HCT116 (cell line): ENCODE measurements around the gene GPATCH8. TPM values are rescaled to one million over a fixed set of nuclear protein-coding genes. Genes with fewer than 3 reads are reported as not detected.

ENCODE experiments used
- ATAC-seq: fragments of 200-7000 bp; cut with Tn5 transposase; 2 replicates; pipeline ENCODE4 v1.9.1; 2020; ENCODE audit warnings: mild to moderate bottlenecking, moderate library complexity
- BruUV-seq: library from RNA; stranded (reverse); fragments of 400-500 nt; replicated peaks from 2 replicates; lab custom pipeline; 2021; lab: Mats Ljungman, UMichigan
- CTCF ChIA-PET: fragments of 300-600 bp; sonication (Branson Sonifier 250); formaldehyde crosslinking; loops from one replicate; lab custom pipeline; 2021; ENCODE audit warnings: antibody characterized with exemption; lab: Charles Lee
- POLR2A ChIA-PET: fragments of 300-600, 350-600 bp; sonication (Branson Sonifier 250); formaldehyde crosslinking; loops from one replicate; lab custom pipeline; 2021; ENCODE audit warnings: antibody characterized with exemption; lab: Charles Lee
- RAD21 ChIA-PET, 2 experiments: fragments of 300-600 bp; sonication (Branson Sonifier 250); formaldehyde crosslinking; loops; one replicate each; lab custom pipeline; 2023; ENCODE audit warnings: low total read pairs in 2 of 2; ENCODE audit not compliant: uncharacterized antibody in 2 of 2, unreplicated experiment in 2 of 2, low non-redundant PET in 1 of 2; lab: Charles Lee
- DNase-seq: peaks from one replicate; pipeline ENCODE4 v3.0.0-alpha.2; 2010; ENCODE audit warnings: low read depth, low spot score
- H2AFZ ChIP-seq: fragments of 200-600 bp; shearing (Covaris generic), sonication (generic); 2 replicates; pipeline ENCODE4 v1.6.1; 2017; ENCODE audit warnings: low read depth, mixed run types, mixed read lengths, antibody characterized with exemption, low read length; ENCODE audit not compliant: poor library complexity, severe bottlenecking
- H3K27ac ChIP-seq: 2 replicates; pipeline ENCODE4 v1.5.1; 2012; ENCODE audit warnings: low read depth, low read length
- H3K27me3 ChIP-seq: fragments of 200-600 bp; sonication (generic); 2 replicates; pipeline ENCODE4 v1.6.1; 2016; ENCODE audit warnings: mixed run types, low read length, mixed read lengths; ENCODE audit not compliant: insufficient read depth
- H3K36me3 ChIP-seq, 2 experiments: fragments of 200-500 bp in 1 of 2; fragments of 200-600 bp in 1 of 2; sonication (Bioruptor generic) in 1 of 2; sonication (generic) in 1 of 2; 2 replicates each; pipeline versions ENCODE4 v1.5.1 to v1.6.1; 2014 to 2016; ENCODE audit warnings: low read length in 2 of 2, inconsistent platforms in 1 of 2, mixed read lengths in 1 of 2, mixed run types in 1 of 2; ENCODE audit not compliant: insufficient read depth in 2 of 2, control insufficient read depth in 1 of 2
- H3K4me1 ChIP-seq, 2 experiments: fragments of 200-600 bp in 1 of 2; sonication (generic) in 1 of 2; 2 replicates each; pipeline versions ENCODE4 v1.5.1 to v1.6.1; 2012 to 2017; ENCODE audit warnings: low read length in 2 of 2, inconsistent platforms in 1 of 2, mild to moderate bottlenecking in 1 of 2, mixed read lengths in 1 of 2, mixed run types in 1 of 2, moderate library complexity in 1 of 2; ENCODE audit not compliant: insufficient read depth in 2 of 2, control insufficient read depth in 1 of 2
- H3K4me2 ChIP-seq: fragments of 200-600 bp; sonication (generic); 2 replicates; pipeline ENCODE4 v1.6.1; 2017; ENCODE audit warnings: mixed run types, low read length, mixed read lengths
- H3K4me3 ChIP-seq, 2 experiments: fragments of 200-600 bp in 1 of 2; sonication (generic) in 1 of 2; replicated peaks in 1 of 2; 2 replicates each; pipeline ENCODE4 v1.5.1; 2011 to 2016; ENCODE audit warnings: low read length in 2 of 2, control low read depth in 1 of 2, low read depth in 1 of 2, mild to moderate bottlenecking in 1 of 2, mixed read lengths in 1 of 2, mixed run types in 1 of 2
- H3K79me2 ChIP-seq: fragments of 200-600 bp; sonication (generic); 2 replicates; pipeline ENCODE4 v1.6.1; 2017; ENCODE audit warnings: mild to moderate bottlenecking, mixed run types, low read length, moderate library complexity, mixed read lengths; ENCODE audit not compliant: insufficient read depth
- H3K9ac ChIP-seq: fragments of 200-600 bp; sonication (generic); 2 replicates; pipeline ENCODE4 v1.6.1; 2016; ENCODE audit warnings: low read length, mixed read lengths
- H3K9me2 ChIP-seq: fragments of 200-600 bp; sonication (generic), shearing (Covaris generic); 2 replicates; pipeline ENCODE4 v1.6.1; 2017; ENCODE audit warnings: mixed run types, mild to moderate bottlenecking, moderate library complexity; ENCODE audit not compliant: insufficient read depth
- H3K9me3 ChIP-seq, 2 experiments: fragments of 200-500 bp in 1 of 2; fragments of 200-600 bp in 1 of 2; sonication (Bioruptor generic) in 1 of 2; sonication (generic) in 1 of 2; 2 replicates each; pipeline ENCODE4 v1.6.1; 2014 to 2017; ENCODE audit warnings: low read length in 2 of 2, mixed read lengths in 2 of 2, inconsistent platforms in 1 of 2, low read depth in 1 of 2, mild to moderate bottlenecking in 1 of 2, mixed run types in 1 of 2, moderate library complexity in 1 of 2; ENCODE audit not compliant: control insufficient read depth in 1 of 2, insufficient read depth in 1 of 2
- H4K20me1 ChIP-seq: fragments of 200-600 bp; sonication (generic), shearing (Covaris generic); 2 replicates; pipeline ENCODE4 v1.6.1; 2017; ENCODE audit warnings: mixed run types, mild to moderate bottlenecking, moderate library complexity; ENCODE audit not compliant: insufficient read depth
- CBX3 ChIP-seq: IDR thresholded peaks from 2 replicates; pipeline ENCODE4 v1.6.1; 2012; ENCODE audit warnings: low read depth
- CEBPB ChIP-seq: IDR thresholded peaks from 2 replicates; pipeline ENCODE4 v1.6.1; 2012; ENCODE audit warnings: low read depth
- CTCF ChIP-seq, 3 experiments: fragments of 200-600 bp in 1 of 3; sonication (generic) in 1 of 3; IDR thresholded peaks in 2 of 3; conservative IDR thresholded peaks in 1 of 3; 2 replicates each; pipeline ENCODE4 v1.5.1; 2012 to 2017; ENCODE audit warnings: low read depth in 2 of 3, low read length in 2 of 3, antibody characterized with exemption in 1 of 3, borderline replicate concordance in 1 of 3, control low read depth in 1 of 3, mild to moderate bottlenecking in 1 of 3, mixed read lengths in 1 of 3, mixed run types in 1 of 3, moderate library complexity in 1 of 3; ENCODE audit not compliant: insufficient read depth in 1 of 3
- EGR1 ChIP-seq: IDR thresholded peaks from 2 replicates; pipeline ENCODE4 v1.6.1; 2012; ENCODE audit warnings: low read depth
- ELF1 ChIP-seq: IDR thresholded peaks from 2 replicates; pipeline ENCODE4 v1.6.1; 2012; ENCODE audit warnings: low read depth, borderline replicate concordance
- EZH2phosphoT487 ChIP-seq: fragments of 200-600 bp; IDR thresholded peaks from 2 replicates; pipeline ENCODE4 v1.6.1; 2018; ENCODE audit warnings: antibody characterized with exemption, borderline replicate concordance
- FOSL1 ChIP-seq: IDR thresholded peaks from 2 replicates; pipeline ENCODE4 v1.6.1; 2012; ENCODE audit warnings: low read depth
- JUND ChIP-seq: IDR thresholded peaks from 2 replicates; pipeline ENCODE4 v1.6.1; 2012
- MAX ChIP-seq: IDR thresholded peaks from 2 replicates; pipeline ENCODE4 v1.6.1; 2012
- POLR2A ChIP-seq: IDR thresholded peaks from 2 replicates; pipeline ENCODE4 v1.7.0; 2011; ENCODE audit warnings: borderline replicate concordance; ENCODE audit not compliant: insufficient read depth, insufficient read length; ENCODE audit errors: extremely low read depth
- POLR2AphosphoS5 ChIP-seq: IDR thresholded peaks from 2 replicates; pipeline ENCODE4 v1.6.1; 2011; ENCODE audit warnings: mild to moderate bottlenecking, low read depth, low read length, moderate library complexity
- RAD21 ChIP-seq: IDR thresholded peaks from 2 replicates; pipeline ENCODE4 v1.6.1; 2012; ENCODE audit warnings: low read depth, mild to moderate bottlenecking
- SP1 ChIP-seq: IDR thresholded peaks from 2 replicates; pipeline ENCODE4 v1.6.1; 2012; ENCODE audit warnings: low read depth
- SRF ChIP-seq: IDR thresholded peaks from 2 replicates; pipeline ENCODE4 v1.6.1; 2012; ENCODE audit warnings: low read depth
- TCF7L2 ChIP-seq: IDR thresholded peaks from 2 replicates; pipeline ENCODE4 v1.7.0; 2011; ENCODE audit warnings: borderline replicate concordance, inconsistent platforms; ENCODE audit not compliant: insufficient read depth, insufficient read length; ENCODE audit errors: extremely low read depth
- YY1 ChIP-seq: IDR thresholded peaks from 2 replicates; pipeline ENCODE4 v1.6.1; 2011; ENCODE audit warnings: low read length, low read depth, moderate library complexity, mild to moderate bottlenecking; ENCODE audit not compliant: insufficient replicate concordance; ENCODE audit errors: extremely low read depth
- ZFX ChIP-seq: fragments of 450-650 bp; IDR thresholded peaks from 2 replicates; pipeline ENCODE4 v1.6.1; 2017
- ZNF274 ChIP-seq: fragments of 200-500 bp; sonication (Bioruptor generic); IDR thresholded peaks from 2 replicates; pipeline ENCODE4 v1.6.1; 2014; ENCODE audit warnings: mild to moderate bottlenecking, low read depth, low read length, inconsistent platforms
- intact Hi-C: fragments of 100-400 bp; cut with micrococcal nuclease; formaldehyde crosslinking; loops from 2 replicates; pipeline ENCODE4 v1.10.0; 2022
- total RNA-seq: library from RNA; stranded (reverse); gene quantifications from one replicate; pipeline ENCODE4 v1.2.1, GENCODE V29; 2021; ENCODE audit not compliant: unreplicated experiment
- TF ChIP-seq, protein P1 (sequence below): IDR thresholded peaks from 2 replicates; pipeline ENCODE4 v1.6.1; 2011; ENCODE audit warnings: mild to moderate bottlenecking, low read length, moderate library complexity; ENCODE audit not compliant: insufficient replicate concordance; ENCODE audit errors: extremely low read depth

GPATCH8 gene
- total RNA-seq, 1 experiment from 2014 or later, result 28.7 TPM

- POLR2A ChIA-PET, result no interaction called here
- CTCF ChIA-PET, result interaction anchor here (0.6 kb wide), 1 partner anchor 120 kb away, joined by 3 read pairs; no protein-coding TSS in a partner anchor
- Histone ChIP-seq H4K20me1 (no peaks in the 10 kb centered on the region), H3K79me2 (no peaks in the 10 kb centered on the region), H3K4me1 (peaks cover 4 to 18% of the 10 kb centered on the region in 2 experiments; a peak in 3 of 4 replicates), H3K9ac (no peak overlapping the region), H3K9me2 (no peaks in the 10 kb centered on the region), H3K4me3 (no peak overlapping the region), H3K27me3 (no peaks in the 10 kb centered on the region), H3K36me3 (no peaks in the 10 kb centered on the region), H3K9me3 (no peaks in the 10 kb centered on the region), H3K4me2 (no peak overlapping the region), H2AFZ (no peak overlapping the region), H3K27ac (no peak overlapping the region)
- RAD21 ChIA-PET, result no interaction called here
- TF ChIP-seq CBX3, result no peak
- no peak for TF ChIP-seq EZH2phosphoT487
- no peak for TF ChIP-seq RAD21
- TF ChIP-seq POLR2AphosphoS5, result no peak
- no peak for TF ChIP-seq SP1
- TF ChIP-seq MAX, result no peak
- TF ChIP-seq EGR1, result no peak
- no peak for TF ChIP-seq CEBPB
- no peak for TF ChIP-seq ELF1
- TF ChIP-seq ZFX, result no peak
- TF ChIP-seq FOSL1, result no peak
- no peak for TF ChIP-seq SRF
- no peak for TF ChIP-seq POLR2A
- no peak for TF ChIP-seq JUND
- TF ChIP-seq, protein P1, sequence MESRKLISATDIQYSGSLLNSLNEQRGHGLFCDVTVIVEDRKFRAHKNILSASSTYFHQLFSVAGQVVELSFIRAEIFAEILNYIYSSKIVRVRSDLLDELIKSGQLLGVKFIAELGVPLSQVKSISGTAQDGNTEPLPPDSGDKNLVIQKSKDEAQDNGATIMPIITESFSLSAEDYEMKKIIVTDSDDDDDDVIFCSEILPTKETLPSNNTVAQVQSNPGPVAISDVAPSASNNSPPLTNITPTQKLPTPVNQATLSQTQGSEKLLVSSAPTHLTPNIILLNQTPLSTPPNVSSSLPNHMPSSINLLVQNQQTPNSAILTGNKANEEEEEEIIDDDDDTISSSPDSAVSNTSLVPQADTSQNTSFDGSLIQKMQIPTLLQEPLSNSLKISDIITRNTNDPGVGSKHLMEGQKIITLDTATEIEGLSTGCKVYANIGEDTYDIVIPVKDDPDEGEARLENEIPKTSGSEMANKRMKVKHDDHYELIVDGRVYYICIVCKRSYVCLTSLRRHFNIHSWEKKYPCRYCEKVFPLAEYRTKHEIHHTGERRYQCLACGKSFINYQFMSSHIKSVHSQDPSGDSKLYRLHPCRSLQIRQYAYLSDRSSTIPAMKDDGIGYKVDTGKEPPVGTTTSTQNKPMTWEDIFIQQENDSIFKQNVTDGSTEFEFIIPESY, result no peak
- TF ChIP-seq CTCF (IDR thresholded peaks at IDR 0.05 in 2 of 3, conservative IDR thresholded peaks at IDR 0.05 in 1 of 3; ENCODE audit: borderline replicate concordance in 1 of 3, insufficient read depth in 1 of 3, low read depth in 2 of 3, low read length in 2 of 3), result no peak
- no peak for TF ChIP-seq ZNF274
- no peak for TF ChIP-seq YY1
- no peak for TF ChIP-seq TCF7L2
- BruUV-seq, result no TSS peak
- intact Hi-C loops, result no loop called here
- DNase-seq, result no peak
- ATAC-seq, result no peak
These were observed 120.3 kb downstream of the GPATCH8 start for GRCh38 chr17:44382917-44383316.
